GM10847 (cell line): ENCODE results near the gene IL11RA.

Experiments
- POLR2A ChIP-seq: IDR thresholded peaks from 2 replicates; pipeline ENCODE4 v1.6.1; 2011; ENCODE audit not compliant: insufficient read length; ENCODE audit errors: extremely low read depth

The IL11RA gene

DNA sequence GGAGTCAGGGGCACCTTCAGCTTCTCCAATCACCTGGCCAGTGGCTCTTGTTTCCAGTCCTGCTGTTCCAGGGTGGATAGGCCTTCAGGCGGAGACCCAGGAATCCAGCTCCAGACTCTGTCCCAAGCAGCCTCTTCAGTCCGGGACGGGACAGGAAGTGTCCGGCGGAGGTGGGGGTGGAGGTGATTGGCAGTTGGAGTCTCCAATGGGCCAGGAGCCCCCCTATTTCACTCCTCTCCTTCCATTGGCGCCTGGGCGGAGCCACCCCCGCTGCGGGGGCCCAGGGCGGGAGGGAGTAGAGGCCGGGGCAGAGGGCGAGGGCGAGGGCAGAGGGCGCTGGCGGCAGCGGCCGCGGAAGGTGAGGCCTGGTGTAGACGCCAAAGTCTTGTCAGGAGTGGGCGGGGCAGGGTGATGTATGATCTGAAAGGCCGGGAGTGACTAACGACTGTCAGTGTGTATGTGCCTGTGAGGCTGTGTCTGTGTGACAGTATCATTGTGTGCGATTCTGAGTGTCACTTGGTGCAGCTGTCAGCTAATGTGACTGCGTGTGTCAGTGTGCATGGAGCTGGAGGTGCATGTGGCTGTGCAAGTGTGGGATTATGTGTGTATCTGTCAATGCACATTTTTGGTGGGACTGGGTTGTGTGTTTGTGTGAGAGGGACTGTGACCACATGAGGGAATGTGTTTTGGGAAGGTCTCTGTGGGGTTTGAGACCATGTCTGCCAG is at the start of gene IL11RA:
Gene IL11RA, plus strand, starts transcription at position 310 of the 726 bp plus-strand sequence. CDS start 3,033 bp downstream, outside the sequence.
- no peak for TF ChIP-seq POLR2A

DNA sequence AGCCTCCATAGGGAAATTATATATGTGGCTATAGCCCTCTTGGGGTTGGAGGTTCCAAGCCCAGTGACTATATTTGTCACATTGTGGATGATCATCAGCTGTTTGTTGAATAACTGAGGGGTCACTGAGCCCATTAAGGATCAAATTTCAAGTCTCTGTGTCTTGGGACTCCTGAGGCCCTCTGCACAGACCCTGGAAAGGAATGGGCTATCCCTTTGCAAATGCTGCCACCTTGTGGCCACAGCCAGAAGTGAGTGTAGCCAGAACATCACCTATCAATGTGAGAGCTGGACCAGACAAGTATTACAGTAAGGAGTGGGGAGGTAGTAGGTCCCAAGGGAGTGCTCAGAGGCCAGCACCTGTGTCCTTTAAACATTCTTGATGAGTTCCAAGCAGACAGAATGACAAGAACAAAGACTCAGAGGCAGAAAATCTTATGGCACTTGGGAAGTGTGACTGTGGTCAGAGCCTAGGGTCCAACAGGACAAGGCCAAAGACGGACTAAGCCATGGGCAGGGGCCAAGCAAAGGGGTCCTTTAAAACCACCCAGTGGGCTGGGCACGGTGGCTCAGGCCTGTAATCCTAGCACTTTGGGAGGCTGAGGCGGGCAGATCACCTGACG is 48.3 kb upstream of the IL11RA start:
- no peak for TF ChIP-seq POLR2A

DNA sequence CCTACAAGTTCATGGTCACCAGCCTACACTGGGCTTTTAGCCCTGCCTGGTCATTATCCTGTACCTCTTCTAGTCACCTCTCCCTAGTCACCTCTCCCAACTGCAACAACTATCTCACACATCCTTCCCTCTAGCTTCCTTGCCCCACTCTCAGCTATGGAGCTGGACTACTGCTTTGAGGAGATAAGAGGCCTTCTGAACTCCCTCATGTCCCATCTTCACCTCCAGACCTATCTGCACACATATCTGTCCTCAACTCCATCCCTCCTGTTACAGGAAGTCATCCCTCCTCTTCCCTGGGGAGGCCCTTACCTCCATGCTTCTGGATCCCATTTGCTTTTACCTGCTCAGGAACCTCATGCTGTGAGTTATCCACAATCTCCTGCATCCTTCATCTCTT is 45.8 kb upstream of the IL11RA start:
- TF ChIP-seq POLR2A = no peak

DNA sequence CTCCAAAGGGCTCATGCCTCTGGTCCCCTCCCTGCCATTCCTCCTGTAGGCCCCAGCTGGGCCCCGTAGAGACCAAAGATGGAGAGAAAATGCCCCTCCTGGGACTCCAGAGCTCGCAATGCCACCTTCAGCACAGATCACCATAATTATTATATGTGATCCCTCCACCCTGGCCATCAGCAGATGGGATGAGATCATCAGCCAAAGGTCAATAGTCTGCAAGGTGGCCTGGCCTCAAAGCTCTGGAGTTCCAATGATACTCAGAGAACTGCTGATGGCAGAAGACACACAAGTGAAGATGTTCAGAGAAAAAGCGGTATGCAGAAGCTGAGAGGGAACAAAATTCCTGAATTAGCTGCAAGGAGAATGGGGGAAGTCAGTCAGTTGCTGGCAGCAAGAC is 45.1 kb upstream of the IL11RA start:
- TF ChIP-seq POLR2A = no peak

DNA sequence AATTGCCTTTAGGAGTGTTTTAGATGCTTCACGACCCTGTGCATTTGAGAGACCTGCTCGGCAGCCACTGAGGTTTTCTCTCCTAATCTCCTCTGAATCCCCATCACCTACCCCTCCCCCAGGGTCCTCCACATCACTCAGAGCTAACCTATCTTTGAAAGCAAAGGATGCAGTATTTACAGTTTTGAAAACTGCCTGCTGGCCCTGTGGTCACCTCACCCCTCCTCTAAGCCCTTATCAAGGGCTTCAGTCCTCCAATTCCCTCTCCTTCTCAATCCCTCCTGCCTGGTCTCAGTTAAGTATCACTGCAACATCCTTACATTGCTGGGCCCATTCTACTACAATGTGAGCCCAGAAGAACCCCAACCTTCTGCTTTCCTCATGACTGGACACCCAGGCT is 44.7 kb upstream of the IL11RA start:
- no peak for TF ChIP-seq POLR2A

DNA sequence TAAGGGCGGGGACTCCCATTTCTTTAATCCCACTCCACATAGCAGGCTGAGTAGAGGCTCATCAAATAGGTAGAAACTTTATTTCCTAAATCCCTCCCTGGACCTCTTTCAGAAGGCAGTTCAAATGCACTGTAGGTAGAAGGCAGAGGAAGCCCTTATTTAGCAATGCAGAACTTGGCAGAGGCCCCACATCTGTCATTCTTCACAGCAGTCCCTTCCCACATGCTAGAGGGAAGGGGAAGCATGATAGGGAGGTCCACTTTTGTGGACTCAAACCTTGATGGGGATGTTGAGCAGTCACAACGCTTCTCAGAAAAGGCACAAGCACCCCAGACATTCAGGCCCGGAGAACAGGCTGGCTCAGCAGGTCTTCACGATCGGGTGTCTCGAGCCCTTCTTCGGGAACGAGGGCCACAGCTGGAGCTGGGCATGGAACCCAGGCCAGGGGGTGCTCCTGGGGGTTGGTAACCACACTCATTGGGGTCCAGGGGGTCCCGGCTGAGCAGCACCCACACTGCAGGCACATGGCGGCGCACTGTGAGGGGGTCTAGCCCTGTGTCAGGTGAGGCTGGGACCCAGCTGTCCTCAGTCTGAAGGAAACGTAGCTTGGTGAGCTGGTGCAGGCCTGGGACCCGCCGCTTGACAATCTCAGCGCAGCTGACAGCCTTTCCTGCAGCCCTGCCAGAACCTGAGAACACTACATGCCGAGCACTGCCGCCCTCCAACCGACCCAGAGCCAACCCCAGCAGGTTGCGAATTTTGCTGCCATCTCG is 41.4 kb upstream of the IL11RA start:
- no peak for TF ChIP-seq POLR2A

DNA sequence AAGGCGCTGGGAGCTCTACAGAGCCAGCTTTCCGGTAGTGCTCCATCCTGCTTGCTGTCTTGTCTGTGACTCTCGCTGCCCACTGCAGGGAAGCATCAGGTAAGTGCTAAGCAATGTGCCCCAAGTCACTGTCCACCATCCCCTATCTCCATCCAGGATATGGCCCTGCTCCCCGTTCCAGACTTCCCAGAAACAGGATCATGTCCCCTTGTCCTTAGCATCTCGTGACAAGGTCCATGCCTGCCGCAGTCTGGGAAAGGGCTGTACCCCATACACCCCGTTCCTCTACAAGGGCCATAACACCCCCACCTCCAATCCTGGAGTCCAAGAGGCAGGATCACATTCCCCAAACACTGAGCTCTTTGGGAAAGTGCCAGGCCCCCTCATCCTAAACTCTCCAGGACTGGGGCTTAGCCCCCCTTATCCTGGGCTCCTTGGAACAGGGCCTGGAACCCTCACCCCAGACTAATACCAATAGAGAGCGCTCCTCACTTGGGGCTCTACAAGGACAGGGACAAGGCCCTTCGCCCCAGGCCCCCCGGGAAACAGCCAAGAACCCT is 40.7 kb upstream of the IL11RA start:
- TF ChIP-seq POLR2A = no peak

DNA sequence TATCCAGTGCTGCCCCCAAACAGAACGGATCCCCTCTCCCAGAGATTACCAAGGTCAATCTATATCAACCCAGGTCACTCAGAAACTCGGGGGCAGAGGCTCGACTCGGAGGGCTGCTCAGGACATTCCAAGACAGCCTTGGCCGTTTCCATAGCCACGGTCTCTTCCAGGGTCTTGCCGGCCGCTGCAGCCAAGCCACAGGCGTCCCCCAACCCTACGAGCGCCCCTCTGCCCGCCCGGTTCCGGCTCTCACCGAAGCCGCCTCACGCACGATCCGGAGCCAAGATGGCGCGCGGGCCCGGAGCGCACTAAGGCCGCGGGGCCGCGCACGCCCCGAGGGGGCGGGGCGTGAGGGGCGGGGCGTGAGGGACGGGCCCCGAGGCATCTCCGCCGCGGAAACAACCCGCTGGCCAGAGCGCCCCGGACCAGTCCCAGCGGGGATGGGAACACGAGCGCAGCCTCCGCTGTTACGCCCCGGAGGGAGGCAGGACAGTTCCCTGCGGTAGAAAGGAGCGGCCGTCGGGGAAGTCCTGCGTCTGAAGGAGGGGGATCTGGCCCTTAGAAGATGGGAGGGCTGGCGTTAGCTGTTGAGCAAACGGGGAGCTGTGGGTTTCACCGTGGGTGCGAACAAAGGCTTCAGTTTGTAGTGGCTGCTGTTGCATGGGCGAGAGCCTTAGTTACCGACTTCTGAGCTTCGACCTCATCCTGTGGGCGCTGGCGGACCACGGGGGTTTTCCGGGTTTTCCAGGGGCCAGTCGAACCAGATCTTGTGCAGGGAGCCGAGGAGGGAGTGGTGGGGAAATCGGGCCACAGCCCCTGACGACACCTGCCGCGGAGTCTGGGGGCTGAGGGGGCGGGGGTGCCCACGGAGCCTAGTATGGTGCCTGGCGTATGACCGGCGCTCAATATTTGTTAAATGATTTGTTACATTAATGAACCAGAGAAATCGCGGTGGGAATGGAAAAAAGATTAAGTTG is 39.9 kb upstream of the IL11RA start, which contains the start of gene RPP25L:
Gene RPP25L, minus strand, starts transcription at position 287 of the 977 bp plus-strand sequence. CDS start 801 bp downstream, outside the sequence.
- TF ChIP-seq POLR2A = peak; percentile 91

DNA sequence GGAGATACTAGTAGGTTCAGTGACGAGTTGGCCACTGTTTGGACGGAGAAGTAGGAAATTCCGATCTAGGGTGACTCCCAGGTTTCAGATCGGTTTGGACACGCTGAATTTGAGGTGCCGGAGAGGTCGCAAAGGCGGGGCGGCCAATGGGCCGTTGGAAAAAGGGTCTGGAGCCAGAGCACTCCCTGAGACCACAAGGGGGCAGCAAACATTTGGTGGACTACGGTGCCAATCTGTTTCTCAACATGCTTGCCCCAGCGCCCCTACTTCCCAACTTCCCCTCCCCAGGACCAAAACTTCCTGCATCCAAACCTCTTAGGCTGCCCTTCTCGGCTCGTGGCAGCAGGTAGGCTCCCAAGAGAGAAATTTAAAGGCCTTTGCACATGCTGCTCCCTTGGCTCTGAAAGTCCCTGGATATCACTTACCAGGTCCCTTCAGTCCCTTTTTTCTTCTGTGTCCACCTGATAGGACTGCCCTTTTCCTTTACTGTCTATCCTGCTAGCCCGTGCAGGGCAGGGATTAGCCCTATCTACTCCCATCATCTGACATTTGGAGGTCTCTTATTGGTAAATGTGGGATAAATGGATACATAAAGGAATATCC is 39.1 kb upstream of the IL11RA start:
- no peak for TF ChIP-seq POLR2A

DNA sequence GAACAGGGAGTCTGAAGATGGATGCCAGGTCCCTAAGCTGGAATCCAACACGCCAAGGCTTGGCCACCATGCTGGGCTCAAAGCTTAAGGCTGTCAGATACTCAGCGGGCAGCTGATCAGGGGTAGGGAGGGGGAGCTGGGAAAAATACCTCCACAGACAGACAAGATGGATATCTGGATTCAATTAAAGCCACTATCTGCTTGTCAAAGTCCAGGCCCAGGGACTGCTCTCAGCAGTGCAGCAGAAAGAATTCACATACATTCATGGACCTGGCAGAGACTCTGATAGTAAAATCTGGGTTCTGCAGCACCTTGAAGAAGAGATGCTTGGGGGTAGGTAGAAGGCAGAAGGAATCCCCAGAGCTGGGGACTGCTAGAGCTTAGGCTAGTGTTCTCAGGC is 36.9 kb upstream of the IL11RA start:
- TF ChIP-seq POLR2A = no peak

DNA sequence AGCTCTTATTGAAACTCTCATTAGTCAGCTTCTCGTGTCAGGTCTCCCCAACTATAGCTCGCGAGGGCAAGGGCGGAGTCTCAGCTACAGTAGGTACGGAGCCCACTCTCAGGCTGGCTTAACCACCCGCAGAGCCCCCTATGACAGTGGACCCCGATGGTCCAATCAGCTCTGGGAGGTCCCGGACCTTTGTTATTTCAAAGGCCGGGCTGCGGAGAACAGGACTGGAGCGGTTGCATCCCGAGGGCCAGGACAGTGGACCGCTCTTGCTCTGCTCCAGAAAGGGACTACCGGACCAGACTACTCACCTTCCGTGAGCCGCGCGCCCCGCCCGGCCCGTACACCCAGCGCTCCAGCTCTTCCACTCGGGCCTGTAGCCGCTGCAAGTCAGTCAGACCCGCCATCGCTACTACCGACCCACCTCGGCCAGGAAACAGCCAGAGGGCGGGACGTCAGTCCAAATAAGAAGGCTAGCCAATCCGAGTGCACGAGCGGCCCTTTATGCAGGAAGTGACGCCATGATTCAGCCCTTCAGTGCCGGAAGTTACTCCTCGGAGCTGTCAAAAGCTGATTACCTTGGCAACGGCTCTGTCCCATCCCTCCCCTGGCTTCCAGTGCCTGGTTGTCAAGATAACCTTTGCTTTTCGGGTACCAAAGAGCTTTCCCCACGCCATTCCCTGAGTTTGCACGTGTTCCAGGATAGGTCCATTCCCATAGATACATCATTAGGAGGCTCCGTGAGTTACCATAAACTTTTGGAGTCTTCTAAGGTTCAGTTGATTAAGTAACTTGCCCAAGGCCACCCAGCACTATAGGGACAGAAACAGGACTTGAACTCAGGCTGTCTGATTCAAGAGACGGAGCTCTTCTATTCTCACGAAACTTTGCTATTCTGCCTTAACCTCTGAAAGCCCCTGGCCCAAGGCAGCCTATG is 31.7 kb upstream of the IL11RA start, which contains the start of gene DCTN3:
Gene DCTN3, minus strand, starts transcription at position 435 of the 934 bp plus-strand sequence. Its CDS starts 31 bp downstream, at position 404.
- peak; percentile 79 for TF ChIP-seq POLR2A

DNA sequence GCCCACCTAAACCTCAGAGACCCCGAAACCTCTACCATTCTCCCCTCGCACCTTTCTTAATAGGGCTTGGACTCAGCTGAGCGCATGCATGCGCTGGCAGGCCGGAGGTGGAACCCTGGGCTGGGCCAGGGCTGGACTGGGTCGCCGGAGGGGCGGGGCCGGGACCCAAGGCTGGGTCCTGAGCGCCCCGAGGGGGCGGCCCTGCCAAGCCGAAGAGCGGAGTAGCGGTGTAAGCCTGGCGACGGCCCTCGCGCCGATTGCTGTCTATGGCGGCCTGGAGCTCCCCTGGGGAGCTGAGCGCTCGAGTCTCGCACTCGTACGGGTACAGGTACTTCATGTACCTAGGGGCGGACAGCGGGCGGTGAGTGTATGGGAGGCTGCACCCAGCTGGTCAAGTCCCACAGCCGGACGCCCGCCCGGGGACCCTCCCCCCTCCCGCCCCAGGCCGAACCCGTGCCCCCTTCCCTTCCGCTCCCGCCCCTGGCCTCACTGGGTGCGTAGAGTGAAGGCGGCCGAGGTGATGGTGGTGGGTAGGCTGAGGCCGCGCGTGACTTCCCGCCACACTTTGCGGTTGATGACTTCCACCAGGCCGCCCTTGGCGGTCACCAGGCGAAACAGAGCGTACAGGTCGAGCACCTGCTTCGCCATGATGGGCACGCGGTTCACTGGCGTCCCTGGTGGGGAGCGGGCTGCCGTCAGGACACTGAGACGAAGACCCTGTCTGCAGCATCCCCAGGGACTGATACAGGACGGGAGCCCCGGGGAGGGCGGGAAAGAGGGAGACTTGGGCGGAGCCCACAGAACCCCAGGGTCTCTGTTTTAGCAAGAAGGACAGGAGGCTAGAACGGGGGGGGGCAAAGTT is 28.4 kb upstream of the IL11RA start:
- no peak for TF ChIP-seq POLR2A
